8988T (cell line): ENCODE data around the gene SPATA1.
A peak's percentile ranks its signal among the peaks of the same experiment; 100 is the strongest.
"Not testable (repeated sequence)": the region's sequence is repeated elsewhere in the genome, so short reads cannot be mapped to it uniquely, and the experiment has no call there.

Experiments used
- DNase-seq: peaks from one replicate; pipeline ENCODE4 v3.0.0; 2011

The SPATA1 gene, protein sequence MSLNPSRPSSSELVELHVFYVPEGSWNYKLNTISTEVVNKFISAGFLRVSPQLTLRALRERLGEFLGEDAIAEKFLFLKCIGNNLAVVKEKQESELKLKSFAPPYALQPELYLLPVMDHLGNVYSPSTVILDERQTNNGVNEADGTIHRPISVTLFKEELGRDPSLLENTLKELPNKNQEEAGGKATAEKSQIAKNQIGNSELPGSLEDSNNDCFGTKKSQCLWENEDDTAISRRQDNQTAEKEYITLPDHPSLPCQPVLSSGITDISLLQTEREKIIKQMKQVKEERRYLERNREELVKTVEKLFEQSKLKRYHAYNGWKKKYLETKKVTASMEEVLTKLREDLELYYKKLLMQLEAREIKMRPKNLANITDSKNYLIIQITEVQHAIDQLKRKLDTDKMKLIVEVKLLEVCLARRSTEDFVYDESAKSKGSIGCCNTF

DNA sequence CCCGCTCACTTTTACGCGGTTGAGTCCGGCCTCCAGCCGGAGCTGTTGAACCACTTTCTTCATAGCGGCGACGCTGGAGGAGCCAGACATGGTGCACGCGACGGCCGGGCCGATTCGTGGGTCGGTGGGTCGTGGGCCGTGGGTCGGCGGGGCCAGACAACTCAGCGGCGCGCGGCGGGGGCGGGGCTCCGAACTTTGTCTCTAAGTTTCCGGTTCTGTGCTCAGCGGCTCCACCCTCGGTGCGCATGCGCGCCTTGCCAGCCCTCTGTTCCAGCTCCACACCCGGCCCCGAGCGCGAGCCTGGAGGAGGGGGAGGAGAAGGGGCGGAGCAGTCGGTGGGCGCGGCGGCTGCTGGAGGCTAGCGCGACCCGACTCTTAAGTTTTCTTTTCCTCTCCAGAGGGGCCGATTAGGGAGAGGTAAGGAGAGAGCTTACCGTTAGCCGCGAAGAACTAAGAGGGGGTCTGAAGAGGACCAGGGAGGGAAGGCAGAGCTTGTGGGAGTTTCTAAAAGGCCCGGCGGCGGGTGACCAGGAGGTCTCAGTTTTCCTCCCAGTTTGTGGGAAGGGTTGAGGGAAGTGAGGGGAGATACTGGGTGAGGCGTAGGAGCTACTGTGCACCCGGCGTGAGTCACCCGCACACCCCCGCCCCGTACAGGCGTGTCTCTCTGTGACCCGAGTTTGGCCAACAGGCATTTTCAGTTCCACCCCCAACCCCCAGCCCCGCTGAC lies at the start of gene SPATA1, which contains the start of gene GNG5:
SPATA1 (plus strand) TSS at position 385 of the 727 bp plus-strand sequence. CDS start 9,974 bp downstream, outside the sequence.
GNG5 (minus strand) TSS at position 580 of the 727 bp plus-strand sequence; CDS start at position 90, 490 bp downstream.
- DNase-seq, result peak; percentile 70

DNA sequence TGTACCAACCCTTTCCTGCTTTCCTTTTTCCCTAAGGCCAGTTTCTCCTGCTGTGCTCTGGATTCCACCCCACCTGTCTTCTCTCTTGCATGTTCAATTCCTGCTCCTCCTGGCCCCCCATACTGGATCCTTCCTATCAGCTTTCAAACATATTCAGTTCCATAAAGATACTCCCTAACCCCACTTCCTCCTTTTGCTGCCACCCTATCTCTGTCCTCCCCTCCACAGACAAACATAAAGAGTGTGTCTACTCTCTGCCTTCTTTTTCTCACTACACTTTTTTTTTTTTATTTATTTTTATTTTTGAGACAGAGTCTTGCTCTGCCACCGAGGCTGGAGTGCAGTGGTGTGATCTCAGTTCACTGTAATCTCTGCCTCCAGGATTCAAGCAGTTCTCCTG lies 44.1 kb upstream of the SPATA1 start:
- no peak for DNase-seq

DNA sequence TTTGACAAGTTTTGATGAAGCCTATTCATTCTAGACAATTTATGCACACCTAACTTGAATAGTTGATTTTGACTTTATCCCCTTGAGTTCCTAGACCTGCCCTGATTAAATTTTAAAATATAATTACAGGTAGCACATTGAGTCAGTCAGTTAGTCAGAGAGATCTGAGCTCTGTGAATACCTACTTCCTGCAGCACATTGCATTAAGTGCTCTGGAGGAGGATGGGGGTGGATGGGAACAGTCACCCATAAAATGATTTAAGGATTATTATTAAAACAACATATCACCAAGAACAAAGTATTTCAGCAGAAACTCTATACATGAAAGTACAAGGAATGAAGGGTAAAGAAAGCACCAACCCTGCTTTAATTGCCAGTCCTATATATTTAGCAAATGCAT lies 38.9 kb upstream of the SPATA1 start:
- no peak for DNase-seq

DNA sequence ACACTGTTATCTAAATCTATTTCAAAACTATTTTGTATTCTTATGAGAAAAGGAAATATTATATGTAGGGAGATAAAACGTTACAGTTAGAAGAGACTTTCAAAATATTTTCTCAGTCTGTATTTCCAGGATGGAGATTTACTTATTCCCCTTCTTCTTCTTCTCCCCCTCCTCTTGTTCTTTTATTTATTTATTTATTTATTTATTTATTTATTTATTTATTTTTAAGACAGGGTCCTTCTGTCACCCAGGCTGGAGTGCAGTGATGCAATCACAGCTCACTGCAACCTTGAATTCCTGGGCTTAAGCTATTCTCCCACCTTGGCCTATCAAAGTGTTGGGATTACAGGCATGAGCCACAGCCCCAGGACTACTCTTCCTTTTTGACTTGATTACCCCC lies 30.0 kb upstream of the SPATA1 start:
- DNase-seq, result no peak

DNA sequence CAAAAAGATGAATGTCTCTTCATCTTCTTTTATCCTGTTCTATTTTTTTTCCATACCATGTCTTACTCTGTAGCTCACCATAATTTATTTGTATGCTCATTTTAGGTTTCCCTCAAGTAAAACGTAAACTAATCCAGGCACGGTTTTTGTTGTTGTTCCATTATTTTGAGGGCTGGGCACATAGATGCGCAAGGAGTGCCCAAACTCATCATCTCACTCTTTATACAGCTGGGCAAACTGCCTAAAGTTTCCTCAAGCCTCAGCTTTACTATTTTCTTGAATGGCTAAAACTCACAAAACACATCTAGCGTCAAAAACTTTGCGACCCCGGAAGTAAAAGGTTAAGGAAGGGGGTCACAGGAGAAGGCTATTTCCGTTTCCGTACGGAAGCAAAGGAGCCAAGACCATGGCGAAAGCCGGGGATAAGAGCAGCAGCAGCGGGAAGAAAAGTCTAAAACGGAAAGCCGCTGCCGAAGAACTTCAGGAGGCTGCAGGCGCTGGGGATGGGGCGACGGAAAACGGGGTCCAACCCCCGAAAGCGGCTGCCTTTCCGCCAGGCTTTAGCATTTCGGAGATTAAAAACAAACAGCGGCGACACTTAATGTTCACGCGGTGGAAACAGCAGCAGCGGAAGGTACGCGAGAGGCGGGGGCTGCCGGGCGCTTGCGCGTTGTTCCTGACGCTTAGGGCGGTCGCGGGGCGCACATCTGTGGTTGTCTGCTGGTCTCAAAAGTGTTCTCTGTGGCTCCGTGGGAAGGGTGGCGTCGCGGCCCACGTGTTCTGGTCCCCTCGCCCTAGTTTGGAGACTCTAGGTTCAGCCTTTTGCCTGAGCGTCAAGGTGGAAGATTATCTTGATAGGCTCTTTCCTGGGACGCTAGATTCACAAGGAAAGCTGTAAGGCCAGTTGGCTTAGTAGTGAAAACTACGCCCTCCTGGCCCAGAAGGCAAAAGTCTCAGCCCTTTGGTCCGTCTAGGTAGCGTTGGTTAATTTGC lies 27.0 kb upstream of the SPATA1 start, which contains the start of gene RPF1:
RPF1 (plus strand) TSS at position 391 of the 993 bp plus-strand sequence; CDS start at position 407, 16 bp downstream.
- DNase-seq, result peak; percentile 7

DNA sequence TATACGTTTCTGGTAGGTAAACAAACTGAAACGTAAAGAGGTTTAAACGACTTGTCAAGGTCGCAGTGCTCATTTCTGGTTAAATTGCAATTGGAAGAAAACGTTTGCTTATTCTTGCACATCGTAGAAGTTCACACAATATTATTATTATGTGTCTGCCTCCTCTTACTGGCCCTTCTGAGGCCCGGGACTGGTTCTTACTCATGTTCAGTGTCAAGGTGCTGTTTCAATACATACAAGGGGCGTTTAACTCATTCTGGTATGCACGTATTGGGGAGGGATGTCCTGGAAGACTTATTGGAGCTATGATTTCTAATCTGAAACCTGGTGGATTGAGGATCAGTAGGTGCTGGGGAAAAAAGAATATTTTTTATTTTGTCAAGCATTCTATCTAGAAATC lies 26.2 kb upstream of the SPATA1 start:
- DNase-seq, result no peak

DNA sequence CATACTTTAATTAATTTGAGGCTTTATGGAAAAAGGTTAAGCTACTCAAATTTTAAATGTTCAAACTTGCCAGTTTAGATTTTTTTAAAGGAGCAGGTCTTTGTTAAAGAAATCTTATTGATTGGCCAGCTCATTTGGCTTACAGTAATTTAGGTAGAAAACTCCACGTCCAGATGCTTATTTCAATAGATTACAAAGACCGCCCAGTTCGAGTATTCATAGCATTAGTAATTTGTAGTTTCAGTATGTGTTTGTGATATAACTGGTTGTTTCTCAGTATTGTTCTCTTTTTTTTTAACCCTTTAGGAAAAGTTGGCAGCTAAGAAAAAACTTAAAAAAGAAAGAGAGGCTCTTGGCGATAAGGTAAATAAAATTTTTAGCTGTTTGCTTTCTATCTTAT lies 25.5 kb upstream of the SPATA1 start:
- DNase-seq, result no peak

DNA sequence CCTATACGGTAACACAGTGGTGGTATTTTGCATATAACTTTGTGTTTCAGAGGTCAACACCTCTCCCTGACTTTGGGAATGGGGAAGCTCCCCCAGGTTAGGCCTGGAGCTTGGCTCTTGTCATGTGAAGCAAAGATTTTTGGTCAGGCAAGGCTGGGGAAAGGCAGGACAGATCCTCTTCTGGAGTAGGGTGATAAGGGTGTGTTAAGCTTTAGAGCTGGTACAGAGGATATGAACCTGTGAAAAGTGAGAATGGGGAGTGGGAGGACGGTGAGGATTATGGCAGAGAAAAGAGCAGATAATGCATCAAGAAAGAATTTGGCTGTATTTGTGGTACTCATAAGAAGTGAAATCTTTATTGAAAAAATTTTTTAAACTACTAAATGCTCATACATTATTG lies 24.9 kb upstream of the SPATA1 start:
- DNase-seq, result no peak

DNA sequence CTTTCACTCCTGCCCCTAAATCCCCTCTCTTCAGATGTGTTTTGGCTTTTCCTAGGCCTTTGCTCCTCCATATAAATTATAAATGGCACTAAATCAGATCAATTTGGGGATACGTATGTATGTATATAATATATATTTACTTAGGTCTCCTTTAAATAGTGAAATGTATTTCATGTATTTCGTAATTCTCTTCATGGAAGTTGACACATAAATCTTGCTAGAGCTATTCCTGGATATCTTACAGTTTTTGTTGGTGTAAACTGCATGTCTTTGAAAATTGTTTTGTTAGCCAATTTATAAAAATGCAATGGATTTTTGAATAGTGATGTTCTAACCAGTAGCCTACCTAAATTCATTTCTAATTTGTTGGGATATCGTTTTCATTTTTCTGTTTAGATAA lies 18.1 kb upstream of the SPATA1 start:
- DNase-seq, result no peak

DNA sequence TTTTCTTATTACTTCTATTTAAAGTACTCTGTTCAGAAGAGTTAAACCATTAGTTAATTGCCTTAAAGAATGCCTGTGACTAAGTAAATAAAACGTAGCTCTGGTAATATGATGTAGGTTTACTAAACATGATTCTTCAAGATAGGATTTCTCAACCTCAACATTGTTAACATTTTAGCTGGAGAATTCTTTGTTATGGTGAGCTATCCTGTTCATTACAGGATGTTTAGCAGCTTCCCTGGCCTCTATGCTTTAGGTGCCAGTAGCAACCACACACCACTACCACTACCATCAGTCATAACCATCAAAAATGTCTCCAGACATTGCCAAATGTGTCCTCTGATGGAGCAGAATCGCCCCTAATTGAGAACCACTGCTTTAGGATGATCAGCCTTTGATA lies 16.4 kb upstream of the SPATA1 start:
- no peak for DNase-seq

DNA sequence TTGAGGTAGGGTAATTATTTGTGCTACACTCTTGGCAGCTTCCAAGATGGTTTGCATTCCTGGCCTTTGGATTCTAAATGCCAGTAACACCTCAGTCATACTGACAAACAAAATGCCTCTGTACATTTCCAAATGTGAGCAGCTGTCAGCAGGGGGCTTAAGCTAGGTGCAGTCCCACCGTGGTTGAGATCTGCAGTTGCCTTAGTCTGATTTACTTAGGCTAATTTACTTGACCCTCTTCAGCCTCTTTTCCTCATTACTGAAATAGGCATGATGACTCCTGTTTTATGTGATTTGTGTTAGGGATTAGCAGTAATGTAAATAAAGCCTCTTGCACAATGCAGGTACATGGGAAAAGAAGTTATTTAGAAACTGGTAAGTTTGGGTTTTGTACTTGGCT lies 13.5 kb upstream of the SPATA1 start:
- no peak for DNase-seq

DNA sequence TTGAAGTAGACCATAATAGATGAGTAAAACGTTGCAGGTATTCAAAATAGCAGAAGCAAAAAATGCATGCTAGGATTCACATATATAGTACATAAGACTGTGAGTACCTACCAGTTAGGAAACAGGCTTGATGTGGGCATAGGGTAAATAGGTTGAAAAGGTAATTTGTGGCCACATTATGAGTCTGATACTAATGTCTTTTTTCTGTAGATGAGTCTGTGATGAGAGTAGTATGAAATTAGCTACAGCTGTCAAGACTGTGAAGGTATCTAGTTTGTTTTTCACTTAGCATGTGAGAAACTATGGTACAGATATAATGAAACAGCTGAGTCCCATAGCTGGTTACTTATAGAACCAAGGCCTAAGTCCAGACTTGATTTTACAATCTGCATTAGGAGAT lies 12.4 kb upstream of the SPATA1 start:
- DNase-seq, result no peak

DNA sequence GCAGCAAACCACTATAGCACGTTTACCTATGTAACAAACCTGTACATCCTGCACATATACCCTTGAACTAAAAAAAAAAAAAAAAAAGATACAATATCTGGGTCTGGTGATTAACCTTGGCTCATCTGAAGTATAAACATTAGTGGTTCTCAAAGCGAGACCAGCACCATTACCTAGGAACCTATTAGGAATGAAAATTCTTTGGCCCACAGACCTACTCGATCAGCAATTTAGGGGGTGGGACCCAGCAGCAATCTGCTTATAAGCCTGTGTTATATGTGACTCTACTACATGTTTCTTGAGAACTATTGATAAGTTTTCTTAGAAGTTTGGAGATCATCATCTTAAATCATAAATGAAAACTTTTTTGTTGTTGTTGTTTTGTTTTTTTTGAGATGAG lies 9.7 kb upstream of the SPATA1 start:
- DNase-seq, result no peak

DNA sequence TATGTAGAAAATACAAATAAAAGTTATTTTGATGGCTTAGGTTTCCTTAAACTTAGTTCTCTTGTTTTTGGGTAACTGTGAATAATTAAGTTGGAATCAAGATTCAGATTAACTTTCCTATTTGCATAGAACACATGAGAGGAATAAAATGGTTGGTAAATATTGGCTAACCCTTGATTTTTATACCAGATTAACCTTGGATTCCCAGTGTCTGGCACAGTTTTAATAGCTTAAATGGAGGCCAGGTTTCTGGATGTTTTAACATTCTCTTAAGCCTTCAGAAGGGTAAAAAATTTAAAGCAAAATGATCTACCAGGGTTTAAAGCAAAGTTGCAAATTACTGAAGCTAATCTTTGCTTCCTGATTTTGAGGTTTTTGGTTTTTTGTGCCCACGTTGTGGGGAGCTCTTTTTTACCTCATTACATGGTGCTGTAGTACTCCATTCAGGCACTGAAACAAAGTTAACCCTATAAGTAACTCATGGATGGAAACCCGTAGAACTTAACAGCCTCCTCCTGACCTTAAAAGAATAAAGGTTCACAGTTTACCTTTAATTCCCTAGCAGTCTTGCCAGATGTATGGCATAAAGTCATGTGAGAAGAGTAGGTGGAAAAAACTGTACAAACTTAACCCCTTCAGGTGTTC lies 8.4 kb upstream of the SPATA1 start:
- DNase-seq, result no peak

DNA sequence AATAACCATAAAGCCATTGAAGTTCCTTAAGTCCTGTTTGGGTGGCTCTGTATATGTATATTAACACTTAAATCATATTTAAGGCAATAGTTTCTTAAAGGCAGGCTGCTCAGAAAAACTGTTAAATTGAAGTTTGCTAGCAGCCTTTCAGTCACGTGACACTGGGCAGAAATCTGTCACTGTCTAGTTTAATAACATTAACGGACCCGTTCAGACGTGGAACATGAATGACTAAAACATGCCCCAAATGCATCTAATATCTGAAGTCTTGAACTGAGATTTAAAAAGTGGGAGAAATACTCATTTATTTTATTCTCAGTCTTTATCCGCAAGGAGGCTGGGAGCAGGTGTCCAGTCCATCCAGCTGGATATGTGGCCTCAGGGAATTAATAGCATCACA lies 3.3 kb upstream of the SPATA1 start:
- DNase-seq, result no peak

DNA sequence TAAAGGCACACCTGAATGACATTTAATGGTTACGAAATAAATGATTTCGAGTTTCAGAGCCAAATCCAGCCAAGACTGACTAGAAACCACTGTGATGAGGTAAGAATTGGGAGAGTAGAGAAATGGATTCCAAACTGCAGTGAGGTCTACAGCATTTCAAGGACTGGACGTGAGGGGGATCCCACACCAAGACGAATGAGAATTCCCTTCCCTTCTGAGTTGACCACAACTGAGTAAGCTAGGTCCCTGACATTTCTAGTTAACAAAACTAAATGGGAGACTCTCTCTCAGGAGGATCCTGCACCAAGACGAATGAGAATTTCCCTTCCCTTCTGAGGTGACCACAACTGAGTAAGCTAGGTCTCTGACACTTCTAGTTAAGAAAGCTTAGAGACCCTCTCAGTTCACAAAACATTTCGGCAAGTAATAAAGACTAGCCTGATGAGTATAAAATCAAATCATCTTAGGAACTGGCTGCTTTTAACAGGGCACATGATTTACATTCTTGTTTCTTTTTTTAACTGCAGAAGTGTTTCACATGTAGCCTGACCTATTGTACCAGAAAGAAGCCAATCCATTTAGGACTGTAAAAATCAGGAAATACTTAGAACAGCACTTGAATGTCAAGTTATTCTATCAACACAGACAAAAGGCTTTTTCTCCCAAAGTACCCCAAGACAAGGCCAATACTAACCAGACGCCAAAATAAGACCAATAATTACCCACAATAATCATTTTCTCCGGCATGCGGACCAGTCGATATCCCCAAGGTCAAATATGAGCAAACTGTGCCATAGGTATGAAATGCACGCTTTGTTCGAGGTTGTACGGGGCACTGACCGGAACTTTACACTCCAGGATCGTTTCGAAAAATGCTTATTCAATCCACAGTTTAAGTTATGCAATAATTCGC lies 1.4 kb upstream of the SPATA1 start:
- DNase-seq, result no peak

DNA sequence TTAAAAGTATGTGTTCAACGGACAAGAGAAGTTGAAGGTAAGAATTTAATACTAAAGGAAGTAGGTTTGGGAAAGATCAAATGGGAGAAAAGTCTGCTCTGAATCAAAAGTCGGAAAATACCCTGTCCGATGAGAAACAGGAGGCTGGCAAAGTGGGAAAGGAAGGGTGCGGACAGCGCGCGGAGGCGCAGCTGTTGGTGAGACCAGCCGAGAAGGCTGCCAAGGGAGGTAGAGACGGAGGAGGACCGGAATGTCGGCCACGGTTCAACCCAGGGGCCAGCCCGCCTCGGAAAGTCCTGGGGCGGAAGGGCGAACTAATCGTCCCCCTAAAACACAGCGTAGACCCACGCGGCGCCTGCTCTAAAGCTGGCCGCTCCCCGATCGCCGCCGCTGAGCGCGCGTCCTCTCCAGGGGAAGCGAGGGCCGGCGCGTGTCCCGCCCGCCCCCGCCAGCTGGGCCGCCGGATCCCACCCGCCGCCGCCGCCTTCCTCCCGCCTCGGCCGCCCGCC lies 639 bp upstream of the SPATA1 start:
- peak; percentile 17 for DNase-seq

DNA sequence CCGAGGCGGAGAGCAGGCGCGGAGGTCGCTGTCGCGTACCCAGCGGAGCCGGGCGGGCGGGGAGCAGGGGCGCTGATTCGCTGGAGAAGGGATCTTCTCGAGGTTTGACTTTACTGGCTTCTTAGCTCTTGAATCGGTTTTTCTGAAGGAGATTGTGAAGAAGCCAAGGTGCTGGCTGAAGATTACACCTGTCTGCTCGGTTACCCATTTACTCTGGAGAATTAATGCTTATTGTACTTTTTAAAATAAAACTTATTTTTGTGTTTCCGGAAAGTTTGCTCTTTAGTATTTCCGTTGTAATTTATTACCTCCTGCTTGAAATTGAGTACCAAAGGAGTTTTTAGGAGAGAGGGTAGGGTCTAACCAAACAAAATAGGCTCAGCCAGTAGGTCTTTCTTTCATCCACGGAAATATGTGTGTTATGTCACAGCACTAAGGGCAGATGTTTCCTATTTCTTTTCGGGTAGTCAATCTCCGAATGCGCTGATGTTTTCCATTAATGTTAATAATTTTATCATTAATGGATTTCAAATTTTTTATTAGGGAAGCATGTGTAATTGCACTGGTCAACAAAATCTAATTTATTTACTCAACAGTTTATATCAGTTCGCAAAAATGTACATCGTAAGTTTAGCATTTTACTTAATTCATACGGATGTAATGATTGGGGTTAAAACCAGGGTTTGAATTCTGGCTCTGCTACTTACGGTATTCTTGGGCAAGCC lies 705 bp downstream of the SPATA1 start:
- no peak for DNase-seq

DNA sequence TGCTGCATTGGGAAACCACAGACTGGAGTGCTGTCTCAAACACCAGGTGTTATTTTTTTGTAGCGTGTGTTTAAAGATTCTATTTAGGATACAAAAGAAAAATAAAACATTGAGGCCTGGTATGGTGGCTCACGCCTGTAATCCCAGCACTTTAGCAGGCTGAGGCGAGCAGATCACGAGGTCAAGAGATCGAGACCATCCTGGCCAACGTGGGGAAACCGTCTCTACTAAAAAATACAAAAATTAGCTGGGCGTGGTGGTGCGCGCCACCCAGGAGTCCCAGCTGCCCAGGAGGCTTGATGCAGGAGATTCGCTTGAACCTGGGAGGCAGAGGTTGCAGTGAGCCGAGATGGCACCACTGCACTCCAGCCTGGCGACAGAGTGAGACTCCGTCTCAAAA lies 1.7 kb downstream of the SPATA1 start:
- DNase-seq, result not testable (repeated sequence)

DNA sequence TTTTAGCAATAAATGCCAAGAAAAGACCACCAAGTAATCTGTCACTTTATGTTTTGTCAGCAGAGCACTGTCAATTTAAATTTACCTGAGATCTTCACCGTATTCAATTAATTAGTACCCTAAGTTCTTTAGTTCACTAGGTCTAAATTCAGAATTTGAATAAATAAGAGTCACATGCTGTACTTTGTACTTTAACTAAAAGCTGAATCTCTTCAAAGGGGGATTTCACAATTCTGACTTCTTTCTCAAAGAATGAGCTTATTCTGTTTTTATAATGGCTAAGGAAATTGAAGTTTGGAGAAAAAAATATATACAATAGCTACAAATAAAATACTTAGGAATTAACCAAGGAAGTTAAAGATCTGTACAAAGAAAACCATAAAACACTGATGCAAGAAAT lies 2.3 kb downstream of the SPATA1 start:
- no peak for DNase-seq
